ENCODE results near the gene C13orf42.

The C13orf42 gene

DNA sequence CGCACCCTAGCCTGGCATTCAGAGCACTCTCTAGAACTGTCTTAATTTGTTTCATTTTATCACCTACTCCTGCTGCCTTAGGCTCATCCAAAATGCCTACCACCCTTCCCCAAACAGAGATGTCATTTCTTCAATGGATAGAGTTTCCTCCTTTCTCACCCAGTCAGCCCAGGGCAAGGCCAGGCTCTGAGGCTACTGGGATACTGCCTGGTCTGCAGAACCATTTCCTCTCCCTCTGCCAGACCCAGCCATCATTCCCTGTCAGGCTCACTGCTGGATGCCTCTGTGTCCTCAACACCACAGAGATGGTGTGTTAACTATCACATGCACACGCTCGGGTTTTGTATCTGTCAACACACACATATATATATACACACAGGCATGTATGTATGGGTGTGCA is 47.2 kb downstream of the C13orf42 start:
- DNase-seq = no peak

DNA sequence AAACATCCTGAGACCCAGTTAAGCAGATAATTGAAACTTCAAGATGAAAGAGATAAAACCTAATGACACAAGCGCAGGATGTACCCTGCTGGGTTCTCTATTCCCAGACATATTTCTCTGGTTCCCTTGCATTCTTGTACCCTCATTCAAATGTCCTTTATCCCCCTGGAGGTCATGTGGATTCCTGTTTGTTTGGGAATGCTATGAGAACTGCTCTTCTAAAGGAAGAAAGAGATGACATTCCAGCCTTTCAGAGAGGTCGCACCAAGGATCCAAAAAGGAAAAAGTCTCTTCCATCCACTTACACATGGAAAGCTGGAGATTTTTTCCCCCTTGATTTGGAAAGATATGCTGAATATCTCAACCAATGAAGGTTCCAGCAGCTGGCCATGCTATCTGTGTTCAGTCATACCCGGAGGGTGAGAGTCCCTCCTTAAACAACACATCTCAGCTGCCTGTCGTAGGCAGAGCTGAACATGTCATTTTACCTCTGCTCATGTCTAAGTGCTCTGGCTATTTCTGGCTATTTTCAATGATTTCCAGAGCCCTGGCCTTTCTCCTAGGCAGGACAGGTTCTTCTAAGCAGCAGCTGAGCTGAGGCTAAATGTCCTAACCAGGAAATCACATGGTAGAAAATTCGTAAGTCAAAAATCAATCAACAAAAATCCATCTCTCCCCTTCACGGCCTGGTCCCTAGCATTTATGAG is 52.5 kb downstream of the C13orf42 start:
- DNase-seq = no peak

DNA sequence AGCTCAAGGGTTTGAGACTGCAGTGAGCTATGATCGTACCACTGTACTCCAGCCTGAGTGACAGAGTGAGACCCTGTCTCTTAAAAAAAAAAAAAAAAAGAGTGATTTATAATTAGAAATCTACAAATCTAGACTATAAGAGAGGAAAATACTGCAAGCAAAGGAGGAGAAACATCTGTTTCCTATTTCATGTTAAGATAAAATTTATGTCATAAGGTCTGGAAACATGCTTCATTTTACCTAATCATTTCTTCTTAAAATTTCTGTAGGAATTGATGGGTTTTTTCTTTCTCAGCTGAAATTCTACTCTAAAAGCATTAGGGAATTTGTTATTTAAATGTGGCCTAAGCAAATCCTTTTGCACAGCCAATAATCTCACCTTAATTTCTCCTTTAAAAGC is 53.2 kb downstream of the C13orf42 start:
- no peak for DNase-seq

DNA sequence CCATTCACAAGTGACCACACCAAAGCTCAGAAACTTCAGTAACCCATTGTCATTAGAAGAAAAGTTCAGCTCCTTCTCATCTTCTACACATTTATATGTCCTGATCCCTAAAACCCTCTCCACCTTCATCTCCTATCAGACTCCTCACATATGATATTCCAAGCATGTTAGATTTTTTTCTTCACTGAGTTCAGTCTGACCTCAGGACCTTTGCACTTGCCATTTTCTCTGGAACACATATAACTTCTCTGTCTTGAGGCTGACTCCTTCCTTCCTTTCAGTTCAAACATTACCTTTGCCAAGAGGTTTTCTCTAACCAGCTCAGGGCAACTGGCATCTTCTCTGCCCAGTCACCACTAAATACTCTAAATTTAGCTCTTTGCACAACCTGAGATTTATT is 54.1 kb downstream of the C13orf42 start:
- no peak for DNase-seq

DNA sequence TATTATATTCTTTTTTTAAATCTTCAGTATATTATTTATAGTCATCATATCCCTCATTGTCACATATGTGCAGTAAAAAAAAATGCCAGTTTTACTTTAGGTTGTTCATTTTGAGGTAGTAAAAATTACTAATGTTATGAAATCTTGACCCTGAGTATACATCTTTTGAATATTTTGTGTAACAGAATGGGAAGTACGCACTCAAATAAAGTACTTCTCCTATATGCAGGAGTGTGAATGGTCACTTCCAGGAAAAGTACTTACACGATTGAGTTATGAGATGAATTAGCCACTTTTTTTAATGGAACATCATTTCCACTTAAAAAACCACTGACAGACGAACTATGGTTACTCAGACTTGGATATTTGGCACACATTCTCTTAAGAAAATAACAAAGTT is 58.5 kb downstream of the C13orf42 start:
- DNase-seq = no peak

DNA sequence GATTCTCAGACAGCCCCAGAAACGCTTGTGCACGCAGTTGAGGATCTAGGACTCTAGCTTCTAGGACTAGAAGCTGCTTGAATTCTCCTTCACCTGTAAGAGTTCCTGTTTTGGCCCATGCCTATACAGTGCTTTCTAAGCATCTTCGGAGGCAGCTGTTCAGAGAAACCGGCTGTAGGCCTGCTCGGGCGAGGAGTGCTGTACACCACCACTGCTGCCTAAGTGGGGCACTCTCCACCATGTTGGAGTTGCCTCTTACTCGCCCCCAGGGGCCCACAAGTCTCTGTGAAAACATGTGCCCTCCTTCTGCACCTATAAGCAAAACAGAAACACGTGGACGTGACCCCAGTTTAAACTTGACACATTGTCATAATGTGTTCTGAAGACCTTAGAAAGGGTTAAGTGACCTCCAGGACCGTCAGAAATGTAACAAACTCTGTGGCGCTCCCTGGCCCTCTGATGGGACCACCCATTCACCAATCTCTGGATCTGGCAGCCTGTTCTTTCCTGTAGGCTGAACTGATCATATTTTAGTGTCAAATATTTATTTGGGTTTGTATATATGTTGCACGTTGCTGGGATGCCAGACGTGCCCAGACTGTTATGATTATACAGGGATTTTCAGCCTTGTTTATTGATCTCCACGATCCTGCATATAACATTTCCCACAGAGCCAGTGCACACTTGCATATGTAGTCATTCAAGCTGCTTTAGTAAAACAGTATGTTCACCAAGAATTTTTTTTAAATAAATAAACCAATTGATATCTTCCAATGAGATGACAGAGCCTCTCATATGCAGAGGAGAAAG is 60.8 kb downstream of the C13orf42 start:
- no peak for DNase-seq

DNA sequence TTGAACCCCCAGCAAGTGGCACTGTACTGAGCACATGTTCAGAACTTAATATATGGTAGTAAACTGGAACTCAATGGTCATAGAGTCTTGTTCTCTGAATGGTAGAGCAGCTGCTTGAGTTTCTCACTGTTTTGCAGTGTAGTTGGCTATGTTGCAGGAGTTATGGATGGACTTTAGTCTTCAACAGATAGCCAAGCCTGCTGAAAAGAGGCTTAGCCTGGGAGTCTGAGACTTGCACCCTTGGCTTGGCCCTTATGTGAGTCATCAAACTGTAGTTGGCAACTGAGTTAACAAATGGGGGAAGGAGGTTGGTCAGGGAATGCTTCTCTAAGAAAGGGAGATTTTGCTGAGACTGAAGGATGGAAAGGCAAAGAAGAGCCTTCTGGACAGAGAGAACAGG is 62.5 kb downstream of the C13orf42 start:
- DNase-seq = no peak

DNA sequence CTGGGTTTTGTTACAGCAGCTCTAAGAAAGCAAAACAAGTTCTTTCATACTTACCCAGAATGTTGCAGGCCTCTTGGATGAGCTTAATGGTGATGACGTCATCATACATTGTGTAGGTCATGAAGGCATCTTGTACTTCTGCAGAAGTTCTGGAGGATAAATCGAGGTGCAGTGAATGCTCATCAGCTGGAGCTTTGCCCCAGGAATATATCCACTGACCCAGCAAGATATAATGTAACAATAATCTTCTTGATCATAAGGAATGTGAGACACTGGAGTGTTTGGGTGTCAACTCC is 63.0 kb downstream of the C13orf42 start:
- no peak for DNase-seq

DNA sequence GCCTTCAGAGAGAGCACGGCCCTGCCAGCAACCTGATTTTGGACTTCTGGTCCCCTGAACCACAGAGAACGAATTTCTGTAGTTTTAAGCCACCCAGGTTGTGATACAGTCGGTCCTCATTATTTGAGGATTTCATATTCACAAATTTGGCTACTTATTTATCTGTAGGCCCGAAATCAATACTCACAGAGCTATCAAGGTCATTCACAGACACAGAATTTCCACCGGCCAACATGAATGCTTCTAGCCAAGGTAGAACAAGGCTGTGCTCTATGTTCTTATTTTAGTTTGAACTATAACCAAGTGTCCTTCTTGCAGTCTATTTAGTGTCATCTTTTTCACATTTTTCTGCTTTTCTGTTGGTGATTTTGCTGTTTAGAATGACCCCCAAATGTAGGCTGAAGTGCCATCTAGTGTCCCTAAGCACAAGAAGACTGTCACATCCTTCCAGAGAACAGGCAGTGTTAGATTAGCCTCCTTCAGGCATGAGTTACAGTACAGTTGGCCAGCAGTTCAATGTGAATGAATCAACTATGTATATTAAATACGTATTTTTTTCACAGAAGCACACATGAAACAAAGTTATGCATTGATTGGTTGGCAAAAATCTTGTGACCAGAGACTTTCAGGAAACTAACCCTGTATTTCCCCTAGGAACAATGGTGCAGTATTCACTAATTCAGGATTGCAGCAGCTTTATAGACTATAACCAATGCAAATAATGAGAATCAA is 63.5 kb downstream of the C13orf42 start:
- DNase-seq = no peak

DNA sequence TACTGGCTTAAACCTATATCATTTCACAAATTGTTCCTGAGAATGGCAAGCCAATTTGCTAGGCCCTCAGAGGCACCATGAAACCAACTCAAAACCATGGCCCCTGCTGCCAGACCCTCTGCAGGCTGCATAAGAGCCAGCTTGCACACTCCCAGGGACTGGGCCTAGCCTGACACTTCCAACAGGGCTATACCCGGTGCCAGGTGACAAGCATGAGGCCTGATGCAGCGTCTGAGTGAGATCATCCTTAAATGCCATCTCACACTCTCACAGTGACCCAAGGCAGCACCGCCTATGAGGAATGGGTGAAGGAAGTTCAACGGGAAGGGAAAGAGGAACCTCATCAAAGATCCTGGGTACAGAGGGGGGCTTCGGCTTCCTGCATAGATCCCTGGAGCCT is 65.6 kb downstream of the C13orf42 start:
- no peak for DNase-seq

DNA sequence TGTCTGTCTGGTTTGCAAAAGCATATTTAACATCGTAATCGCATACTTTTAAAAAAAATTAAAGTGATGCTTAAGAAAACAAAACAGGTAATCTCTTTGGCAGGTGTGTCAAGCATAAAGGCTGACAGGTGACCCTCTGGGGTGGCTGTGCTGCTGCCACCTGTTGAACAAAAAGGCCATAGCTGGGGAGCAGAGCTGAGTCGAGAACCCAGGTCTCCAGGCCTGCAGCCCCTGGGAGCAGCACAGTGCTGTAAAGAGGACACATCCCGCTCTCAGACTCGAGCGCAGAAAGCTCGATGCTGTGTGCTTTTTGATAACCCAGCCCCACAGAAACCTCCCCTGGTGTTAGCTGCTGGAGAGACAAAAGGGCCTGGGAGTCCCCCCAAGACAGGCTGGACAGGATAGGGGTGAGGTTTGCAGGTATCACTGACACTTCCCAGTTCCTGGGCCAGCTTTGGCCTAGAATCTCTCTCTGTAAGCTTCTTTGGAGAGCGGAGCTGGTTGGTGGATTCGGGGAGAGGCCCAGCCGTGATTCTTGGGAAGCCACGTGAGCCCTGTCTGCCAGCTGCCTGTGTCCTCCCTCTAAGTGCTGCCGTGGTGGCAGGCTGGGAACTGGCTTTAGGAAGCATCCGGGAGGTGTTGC is 66.9 kb downstream of the C13orf42 start:
- no peak for DNase-seq

DNA sequence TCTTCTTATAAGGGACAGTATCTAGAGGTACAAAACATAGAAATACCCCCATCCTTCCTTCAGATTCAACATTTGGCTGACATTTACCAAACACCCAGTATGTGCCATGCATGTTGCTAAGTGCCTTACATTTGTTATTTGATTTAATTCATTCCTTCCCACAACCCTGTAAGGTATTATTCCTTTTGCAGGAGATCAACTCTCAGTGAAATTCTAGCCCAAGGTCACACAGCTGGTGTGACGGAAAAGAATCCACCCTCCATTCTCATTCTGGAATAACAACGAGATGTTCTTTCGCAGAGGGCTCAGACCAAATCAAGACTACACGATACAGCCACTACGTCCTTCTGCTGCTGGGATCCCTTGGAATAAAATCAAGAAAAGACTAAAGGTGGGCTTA is 67.8 kb downstream of the C13orf42 start:
- DNase-seq = no peak

DNA sequence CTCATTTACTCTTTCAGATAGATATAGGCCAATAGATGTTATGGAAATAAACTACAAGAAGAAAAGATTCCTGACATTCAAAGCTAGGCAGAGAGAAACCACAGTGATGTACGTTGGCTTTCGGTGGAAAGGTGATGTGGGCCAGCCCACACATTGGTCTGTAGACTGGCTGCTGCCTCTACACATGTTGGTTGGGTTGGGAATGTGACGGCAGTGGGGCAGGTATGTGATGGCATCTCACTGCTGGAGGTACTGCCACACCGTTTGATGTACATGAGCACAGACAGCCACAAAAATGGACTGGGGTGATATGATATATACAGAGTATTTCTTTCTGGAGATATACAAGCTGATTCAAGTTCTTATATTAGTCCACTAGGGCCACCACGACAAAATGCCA is 69.4 kb downstream of the C13orf42 start:
- DNase-seq = no peak

DNA sequence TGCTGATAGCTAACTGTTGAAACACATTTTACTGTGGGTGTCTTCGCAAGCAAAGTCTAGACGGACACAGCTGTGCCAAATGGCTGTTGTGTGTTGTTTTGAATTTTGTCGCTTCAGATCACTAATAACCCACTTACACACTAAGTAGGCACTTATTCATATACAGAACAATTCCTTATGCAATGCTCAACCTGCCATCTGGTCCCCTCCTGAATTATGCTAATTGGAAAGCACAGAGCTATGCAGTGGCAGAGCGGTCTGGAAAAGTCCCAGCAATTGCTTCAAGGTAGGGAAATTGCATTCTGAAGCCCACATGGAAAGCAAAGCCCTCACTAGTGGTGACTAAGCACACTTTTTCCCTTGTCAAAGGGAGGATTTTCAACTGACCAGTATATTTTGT is 69.9 kb downstream of the C13orf42 start:
- DNase-seq = peak; percentile 48

DNA sequence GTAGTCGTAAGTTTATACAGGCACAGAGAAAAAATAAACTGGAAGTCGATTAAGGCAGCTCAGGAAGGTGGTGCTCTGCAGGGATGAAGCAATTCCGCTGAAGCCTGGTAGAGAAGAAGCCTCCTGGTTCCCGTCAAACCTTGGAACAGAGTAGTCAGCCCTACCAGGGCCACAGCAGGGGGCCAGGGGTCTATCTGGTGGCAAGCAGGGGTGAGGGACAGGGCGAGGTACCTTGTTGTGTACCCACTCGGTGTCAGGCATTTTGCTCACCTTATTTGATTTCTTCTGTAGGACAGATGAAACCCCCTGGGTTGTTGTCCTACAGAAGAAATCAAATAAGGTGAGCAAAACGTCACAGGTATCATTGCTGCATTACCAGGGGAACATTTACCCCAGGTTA is 70.6 kb downstream of the C13orf42 start:
- DNase-seq = no peak

DNA sequence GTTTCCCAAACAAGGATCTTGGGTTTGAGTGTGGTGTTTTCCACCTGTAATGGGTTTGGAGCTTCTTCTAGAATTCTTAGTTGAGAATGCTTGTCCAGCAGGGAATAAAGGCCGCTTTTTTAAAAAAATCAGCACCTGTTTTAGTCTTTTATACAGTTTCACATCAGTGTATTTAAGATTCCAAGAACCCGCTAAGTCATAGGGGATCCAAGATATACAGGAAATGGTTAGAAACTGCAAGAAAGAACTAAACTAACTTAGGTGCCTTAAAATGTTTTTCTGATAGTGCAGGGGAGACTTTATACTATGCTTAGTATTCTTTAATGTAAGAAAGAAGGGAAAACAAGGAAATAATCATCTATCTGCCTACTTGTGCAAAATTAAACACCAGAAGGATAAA is 74.7 kb downstream of the C13orf42 start:
- DNase-seq = no peak

DNA sequence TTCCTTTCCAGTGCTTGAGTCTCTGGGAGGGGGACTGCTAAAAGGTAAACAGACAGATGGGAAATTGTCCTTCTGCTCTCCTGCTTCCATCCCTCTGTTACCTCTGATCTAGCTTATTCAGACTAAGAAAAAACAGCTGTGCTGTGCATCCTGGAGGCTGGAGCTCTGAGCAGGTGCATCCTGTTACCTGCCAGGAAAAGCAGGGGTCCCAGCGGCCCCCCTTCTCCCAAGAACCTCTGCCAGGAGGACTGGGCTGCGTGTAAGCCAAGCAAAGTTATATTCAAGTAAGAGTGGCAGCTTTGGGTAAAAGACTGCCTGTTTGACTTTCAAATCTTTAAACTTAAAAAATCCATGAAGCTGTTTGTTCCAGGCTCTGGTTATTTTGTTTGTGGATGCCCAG is 75.1 kb downstream of the C13orf42 start:
- peak; percentile 3 for DNase-seq

DNA sequence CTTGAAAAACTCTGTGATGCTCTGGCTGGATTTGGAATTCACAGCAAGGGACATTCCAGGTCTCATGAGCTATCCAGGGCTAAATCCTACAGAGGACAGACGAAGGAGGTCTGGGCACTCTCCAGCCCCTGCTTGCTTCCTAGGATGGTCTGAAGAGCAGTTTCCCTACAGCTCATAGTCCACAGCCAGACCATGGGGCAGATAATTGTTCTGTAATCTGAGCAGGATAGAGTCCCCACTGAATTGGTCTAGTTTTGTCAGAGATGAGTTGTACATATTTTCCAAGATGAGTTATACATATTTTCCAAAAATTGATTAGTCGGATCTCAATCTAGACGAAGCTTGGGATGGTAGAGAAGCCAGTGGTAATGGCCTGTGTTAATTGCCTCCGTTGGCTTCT is 75.6 kb downstream of the C13orf42 start:
- no peak for DNase-seq

DNA sequence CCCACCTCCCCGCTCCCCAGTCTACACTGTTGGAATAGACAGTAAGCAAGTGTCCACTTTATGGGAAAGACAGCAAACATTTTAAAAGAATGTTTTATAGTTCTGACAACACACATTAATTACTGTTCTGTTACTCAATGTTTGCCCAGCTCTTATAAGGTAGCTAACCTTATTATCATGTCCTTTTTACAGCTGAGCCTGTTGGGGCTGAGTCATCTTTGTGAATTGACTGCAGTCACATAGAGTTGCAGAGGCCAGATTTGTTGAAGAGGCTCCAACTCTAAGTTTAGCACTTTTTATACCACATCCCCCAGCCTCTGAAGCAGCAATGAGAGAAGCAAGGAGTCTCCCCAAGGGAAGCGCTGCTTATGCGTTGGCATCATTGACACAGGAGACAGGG is 76.2 kb downstream of the C13orf42 start:
- no peak for DNase-seq

DNA sequence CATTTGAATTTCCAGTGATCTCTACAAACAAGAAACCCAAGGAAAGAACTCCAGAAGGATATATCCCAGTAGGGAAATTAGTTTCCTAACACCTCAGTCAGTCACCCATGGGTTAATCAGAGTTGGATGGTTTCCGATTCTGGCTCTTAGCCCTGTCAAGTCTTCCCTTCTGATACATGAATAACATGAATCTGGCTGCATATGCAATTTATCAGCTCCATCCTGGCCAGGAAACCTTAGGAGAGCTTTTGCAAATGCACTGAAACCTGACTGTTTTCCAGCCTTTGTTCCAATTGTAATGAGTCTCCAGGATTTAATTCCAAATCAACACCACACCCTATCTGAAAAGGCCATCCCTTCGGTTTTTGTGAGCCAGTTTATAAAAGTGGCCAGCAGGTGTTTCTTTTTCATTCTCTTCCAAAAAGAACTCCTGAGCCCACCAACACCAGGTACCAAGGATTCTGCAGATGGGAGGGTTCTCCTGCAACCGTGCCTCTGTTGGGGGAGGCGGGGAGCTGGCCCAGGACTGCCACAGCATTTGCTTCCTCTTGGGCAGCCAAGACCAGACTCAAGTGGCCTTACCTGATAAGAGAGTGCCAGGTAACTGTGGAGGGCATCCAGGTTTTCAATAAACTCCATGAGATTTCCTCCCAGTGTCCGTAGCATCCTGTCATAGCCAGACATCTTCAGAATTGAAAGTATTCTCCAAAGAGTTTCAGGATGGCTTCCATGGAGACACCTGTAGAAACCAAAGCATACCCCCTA is 77.5 kb downstream of the C13orf42 start:
- DNase-seq = no peak

DNA sequence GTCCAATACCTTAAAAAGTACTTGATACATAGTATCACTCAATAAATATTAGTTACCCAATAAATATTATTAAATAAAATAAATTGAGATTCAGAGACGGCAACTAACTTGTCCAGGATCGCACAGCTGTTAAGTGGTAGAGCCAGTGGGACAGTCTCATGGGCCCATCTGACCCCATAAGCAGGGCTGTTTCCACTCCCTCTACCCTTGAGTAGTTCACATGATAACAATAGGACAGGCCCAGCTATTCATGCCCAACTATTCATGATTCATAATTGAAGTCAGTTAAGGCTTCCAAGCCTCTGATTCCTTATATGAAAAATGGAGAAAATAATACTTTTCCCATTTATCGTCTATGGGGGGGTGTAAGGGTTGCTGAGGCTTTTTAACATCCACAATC is 78.2 kb downstream of the C13orf42 start:
- DNase-seq = no peak
